Gastroesophageal sphincter (tissue), 3 donors: ENCODE measurements around the gene NSD2.

Experiments
- EP300 ChIP-seq: sonication (generic); formaldehyde crosslinking; IDR thresholded peaks from one replicate; pipeline ENCODE4 v1.6.1; 2017; ENCODE audit warnings: antibody characterized with exemption, mild to moderate bottlenecking
- POLR2A ChIP-seq, 2 donors: fragments of 450-650 bp; IDR thresholded peaks; one replicate each; pipeline ENCODE4 v1.6.1; 2017; ENCODE audit warnings: antibody characterized with exemption in 2 of 2, mild to moderate bottlenecking in 2 of 2, moderate library complexity in 1 of 2
- POLR2AphosphoS5 ChIP-seq: sonication (generic); formaldehyde crosslinking; IDR thresholded peaks from one replicate; pipeline ENCODE4 v1.6.1; 2017; ENCODE audit warnings: antibody characterized with exemption
- TF ChIP-seq, protein P1 (sequence below), 4 experiments: fragments of 200-600 bp in 2 of 4; fragments of 450-650 bp in 2 of 4; sonication (generic) in 1 of 4; IDR thresholded peaks; one replicate each; pipeline ENCODE4 v1.5.1; 2017 to 2019; ENCODE audit warnings: antibody characterized with exemption in 4 of 4, mild to moderate bottlenecking in 2 of 4, moderate library complexity in 2 of 4

- TF ChIP-seq, protein P1, sequence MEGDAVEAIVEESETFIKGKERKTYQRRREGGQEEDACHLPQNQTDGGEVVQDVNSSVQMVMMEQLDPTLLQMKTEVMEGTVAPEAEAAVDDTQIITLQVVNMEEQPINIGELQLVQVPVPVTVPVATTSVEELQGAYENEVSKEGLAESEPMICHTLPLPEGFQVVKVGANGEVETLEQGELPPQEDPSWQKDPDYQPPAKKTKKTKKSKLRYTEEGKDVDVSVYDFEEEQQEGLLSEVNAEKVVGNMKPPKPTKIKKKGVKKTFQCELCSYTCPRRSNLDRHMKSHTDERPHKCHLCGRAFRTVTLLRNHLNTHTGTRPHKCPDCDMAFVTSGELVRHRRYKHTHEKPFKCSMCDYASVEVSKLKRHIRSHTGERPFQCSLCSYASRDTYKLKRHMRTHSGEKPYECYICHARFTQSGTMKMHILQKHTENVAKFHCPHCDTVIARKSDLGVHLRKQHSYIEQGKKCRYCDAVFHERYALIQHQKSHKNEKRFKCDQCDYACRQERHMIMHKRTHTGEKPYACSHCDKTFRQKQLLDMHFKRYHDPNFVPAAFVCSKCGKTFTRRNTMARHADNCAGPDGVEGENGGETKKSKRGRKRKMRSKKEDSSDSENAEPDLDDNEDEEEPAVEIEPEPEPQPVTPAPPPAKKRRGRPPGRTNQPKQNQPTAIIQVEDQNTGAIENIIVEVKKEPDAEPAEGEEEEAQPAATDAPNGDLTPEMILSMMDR (IDR thresholded peaks at IDR 0.05), result no peak
- TF ChIP-seq POLR2A (IDR thresholded peaks at IDR 0.05), result no peak
- no peak for TF ChIP-seq POLR2AphosphoS5
- TF ChIP-seq EP300, result no peak
These were observed 114.8 kb downstream of the NSD2 start for GRCh38 chr4:1985780-1986577.
